Left lobe of liver (tissue), 2 donors: Measurements from ENCODE around the gene TMC1. TPM values are rescaled to one million over a fixed set of nuclear protein-coding genes. Genes with fewer than 3 reads are reported as not detected.
"Not testable (repeated sequence)": the region's sequence is repeated elsewhere in the genome, so short reads cannot be mapped to it uniquely, and the experiment has no call there.

ENCODE experiments used
- ATAC-seq: fragments of 200-7000 bp; cut with Tn5 transposase; one replicate; pipeline ENCODE4 v1.9.1; 2020; ENCODE audit warnings: mild to moderate bottlenecking, moderate library complexity
- DNase-seq: peaks from one replicate; pipeline ENCODE4 v3.0.0-alpha.2; 2020; ENCODE audit warnings: low spot score
- total RNA-seq: library from RNA; stranded (reverse); gene quantifications from one replicate; pipeline ENCODE4 v1.2.1, GENCODE V29; 2021
- donor health status: DM: no; HTN: no; CAD: no; lungs with moderate emphysema.
- donor health status: DM: no; HTN: yes; CAD: no.

Gene TMC1
- total RNA-seq, 1 donor from 2014 or later, result 0.18 TPM

DNA sequence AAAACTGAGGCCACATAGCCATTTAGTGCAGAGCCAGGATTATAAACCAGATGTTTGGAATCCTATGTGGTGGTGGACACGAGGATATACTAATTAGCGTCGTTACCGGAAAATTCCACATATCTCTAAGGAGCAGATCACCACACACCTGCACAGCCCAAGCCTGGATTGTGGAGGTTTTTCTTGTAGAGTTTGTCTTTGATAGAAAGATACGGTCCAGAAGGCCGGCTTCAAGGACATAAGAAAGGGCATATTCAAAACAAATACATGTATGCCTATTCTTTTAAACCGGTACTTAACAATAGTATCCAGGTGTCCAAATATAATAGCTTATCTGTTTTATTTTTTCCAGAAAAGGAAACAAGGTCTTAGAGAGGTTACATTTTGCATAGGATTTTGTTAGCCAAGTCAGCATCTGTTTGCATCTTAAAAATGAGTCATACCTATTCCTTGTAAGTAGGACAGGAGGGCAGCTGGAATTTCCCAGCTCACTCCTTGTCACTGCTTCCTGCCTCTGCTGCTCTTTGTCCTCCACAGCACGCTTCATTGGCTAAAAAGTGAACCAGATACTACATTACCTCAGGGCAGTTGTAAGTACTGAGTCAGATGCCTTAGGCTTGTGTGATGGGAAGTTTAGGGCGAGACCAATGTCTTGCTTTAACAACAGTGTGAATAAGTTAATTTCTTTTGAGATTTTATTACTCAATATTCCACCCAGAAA lies 3.6 kb downstream of the TMC1 start:
- ATAC-seq (no peak), DNase-seq (no peak)

DNA sequence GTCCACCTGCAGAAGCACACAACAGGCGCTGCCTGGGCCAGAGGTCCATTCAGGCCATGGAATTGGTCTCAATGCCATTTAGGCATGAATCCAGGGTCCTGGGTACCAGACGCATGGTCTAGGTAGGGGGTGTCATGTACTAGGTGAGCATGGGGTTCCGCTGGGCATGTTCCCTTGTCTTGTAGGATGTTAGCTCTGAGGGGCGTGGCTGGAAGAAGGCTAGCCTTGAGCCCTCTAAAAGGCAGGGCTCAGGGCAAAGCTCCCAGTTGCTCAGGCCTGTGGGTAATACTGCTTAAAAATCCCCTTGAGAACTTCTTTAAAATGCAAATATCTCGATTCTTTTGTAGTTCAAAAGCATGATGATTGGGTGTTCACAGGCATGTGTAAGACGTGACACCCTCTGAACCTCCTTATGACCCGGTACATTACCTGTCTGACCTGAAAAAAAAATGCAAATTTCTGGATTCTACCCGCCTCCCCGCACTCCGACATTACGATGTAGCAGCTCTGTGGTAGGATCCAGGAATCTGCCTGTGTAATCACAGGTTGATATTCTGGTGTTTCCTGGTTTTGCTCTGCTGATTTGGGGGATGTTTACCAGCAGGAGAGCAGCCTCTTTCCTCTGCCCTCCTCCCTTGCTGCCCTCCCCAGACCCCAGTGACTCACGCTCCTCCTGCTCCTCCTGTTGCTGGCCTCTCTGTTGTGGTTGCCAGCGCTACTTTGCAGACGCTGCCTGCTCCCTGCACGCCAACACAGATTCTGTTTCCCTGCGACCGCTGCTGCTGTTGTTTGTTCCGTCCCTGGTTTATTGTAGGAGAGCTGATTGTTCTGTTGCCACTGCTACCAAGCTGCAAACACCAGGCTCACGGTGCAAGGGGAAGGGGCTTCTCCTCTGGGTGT lies 5.7 kb downstream of the TMC1 start:
- peak; percentile 61 for ATAC-seq
- no peak for DNase-seq

DNA sequence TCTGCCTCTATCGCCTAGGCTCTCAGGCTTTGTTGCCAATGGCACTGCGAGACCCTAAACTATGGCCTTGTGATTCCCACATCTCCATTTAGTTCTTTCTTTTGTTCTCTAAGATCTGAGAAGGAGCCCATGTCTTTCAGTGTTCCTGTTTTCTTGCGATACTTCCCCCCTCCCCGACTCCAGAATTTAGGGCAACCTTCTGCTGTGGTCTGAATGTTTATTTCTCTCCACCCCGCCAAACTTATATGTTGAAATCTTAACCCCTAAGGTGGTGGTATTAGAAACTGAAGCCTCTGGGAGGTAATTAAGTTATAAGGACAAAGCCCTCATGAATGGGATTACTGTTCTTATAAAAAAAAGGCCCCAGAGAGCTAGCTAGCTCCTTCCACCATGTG lies 6.4 kb downstream of the TMC1 start:
- no peak for DNase-seq
- ATAC-seq, result no peak

DNA sequence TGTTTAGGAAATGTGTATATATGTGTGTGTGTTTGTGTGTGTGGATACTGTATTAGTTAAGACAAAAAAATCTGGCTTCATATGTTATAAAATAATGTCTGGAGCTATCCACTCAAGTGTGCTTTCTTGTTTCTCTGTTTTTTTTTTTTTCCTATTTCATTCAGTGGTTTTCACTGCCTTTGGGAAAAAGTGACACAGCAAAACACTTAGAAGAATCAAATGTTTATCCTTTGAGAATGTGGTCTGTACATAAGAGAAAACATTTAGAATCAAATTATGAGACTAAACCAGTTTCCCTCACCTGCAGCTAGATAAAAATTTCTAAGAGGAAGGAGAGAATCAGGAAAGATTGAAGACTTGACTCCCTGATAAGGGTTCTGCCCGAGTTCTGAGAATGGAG lies 8.1 kb downstream of the TMC1 start:
- no peak for DNase-seq
- no peak for ATAC-seq

GRCh38 chr9:72533322-72533721 lies 11.9 kb downstream of the TMC1 start:
- ATAC-seq (no peak), DNase-seq (no peak)

DNA sequence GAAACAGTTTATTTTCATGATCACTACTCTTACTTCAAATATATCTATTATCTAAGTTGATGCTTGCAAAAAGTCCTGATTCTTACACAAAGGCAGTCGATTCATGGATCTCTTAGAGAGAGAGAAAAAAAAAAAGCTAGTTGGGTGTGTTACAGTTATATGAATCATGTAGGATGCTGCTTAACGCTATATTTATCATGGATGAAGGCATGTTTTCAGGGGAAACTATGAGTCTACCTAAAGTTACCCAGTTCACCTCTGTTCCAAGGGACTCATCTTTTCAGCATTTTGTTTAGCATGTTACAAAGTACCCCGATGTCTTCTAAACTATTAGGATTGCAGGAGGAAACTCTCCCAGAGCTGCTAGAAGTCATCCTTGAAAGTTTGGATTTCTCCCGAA lies 13.5 kb downstream of the TMC1 start:
- no peak for ATAC-seq
- no peak for DNase-seq

GRCh38 chr9:72537011-72537545 lies 15.7 kb downstream of the TMC1 start:
- DNase-seq (no peak), ATAC-seq (no peak)

DNA sequence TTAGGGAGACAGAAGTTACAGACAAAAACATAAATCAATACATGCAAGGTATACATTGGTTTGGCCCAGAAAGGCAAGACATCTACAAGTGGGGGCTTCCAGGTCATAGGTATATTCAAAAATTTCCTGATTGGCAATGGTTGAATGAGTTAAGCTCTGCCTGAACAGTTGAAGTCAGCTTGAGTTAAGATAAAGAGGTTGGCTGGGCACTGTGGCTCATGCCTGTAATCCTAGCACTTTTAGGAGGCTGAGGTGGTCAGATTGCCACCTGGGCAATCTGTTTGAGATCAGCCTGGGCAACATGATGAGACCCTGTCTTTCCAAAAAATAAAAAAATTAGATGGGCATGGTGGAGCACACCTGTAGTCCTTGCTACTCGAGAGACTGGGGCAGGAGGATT lies 16.3 kb downstream of the TMC1 start:
- DNase-seq (no peak), ATAC-seq (no peak)

DNA sequence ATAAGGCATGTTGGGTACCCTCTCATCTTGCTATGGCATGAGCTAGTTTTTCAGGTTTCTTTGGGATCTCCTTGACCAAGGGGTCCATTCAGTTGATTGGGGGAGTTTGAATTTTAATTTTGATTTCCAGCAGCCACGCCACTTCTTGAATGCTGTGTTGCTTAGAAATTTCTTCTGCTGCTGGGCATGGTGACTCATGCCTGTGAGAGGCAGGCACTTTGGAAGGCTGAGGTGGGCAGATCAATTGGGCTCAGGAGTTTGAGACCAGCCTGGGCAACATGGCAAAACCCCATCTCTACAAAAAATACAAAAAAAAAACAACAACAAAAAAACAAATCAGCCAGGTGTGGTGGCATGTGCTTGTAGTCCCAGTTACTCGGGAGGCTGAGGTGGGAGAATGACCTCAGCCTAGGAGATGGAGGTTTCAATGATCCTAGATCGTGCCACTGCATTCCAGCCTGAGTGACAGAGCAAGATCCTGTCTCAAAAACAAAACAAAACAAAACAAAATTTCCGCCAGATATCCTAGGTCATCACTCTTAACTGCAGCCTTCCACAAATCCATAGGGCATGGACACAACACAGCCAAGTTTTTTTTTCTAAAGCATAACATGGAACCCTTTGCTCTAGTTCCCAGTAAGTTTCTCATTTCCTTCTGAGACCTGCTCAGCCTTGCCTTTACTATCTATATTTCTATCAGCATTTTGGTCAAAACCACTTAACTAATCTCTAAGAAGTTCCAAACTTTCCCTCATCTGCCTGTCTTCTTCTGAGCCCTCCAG lies 17.7 kb downstream of the TMC1 start:
- no peak for DNase-seq

DNA sequence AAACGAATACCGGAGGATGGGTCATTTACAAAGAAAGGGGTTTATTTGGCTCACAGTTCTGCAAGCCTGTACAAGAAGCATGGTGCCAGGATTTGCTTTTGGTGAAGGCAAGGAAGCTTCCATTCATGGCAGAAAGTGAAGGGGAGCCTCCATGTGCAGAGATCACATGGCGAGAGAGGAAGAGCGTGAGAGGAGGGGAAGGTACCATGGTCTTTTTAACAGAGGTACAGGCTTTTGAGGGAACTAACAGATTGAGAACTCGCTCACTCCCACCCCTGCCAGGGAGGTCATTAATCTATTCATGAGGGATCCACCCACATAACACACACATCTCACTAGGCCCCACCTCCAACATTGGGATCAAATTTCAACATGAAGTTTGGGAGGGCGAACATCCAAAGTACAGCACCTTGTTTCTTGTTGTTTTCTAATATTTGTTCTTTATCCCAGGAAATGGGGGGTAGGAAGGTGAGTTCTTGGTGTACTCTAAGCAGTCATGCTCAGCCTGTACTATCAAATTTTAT lies 18.5 kb downstream of the TMC1 start:
- DNase-seq (no peak), ATAC-seq (peak; percentile 86)

More for the DNA sequence above, 17.7 kb downstream of the TMC1 start:
- no peak for ATAC-seq

- ATAC-seq (peak; percentile 63), DNase-seq (no peak)
Observed at GRCh38 chr9:72540348-72540873, 19.0 kb downstream of the TMC1 start.

- not testable (repeated sequence) for ATAC-seq, DNase-seq
Observed at GRCh38 chr9:72542537-72542833, 21.1 kb downstream of the TMC1 start.

GRCh38 chr9:72542917-72543316 lies 21.5 kb downstream of the TMC1 start:
- ATAC-seq (no peak), DNase-seq (no peak)

DNA sequence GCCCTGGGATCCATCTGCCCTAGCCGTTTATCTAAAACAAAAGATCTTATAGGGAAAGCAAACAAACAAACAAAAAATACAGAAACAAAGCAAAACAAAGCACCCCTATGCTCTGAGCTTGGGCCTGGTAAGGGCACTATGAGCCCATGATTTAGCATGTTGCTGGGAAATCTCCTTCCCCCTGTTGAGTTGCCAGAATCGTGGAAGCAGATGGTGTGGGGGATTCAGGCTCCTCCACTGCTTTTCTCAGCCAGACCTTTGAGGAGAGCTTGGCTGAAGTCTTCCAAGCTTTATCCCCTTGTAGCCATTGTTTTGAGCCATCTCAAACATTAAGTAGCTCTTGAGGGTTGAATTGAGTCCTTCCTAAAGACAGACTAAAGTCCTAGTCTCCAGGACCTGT lies 29.9 kb downstream of the TMC1 start:
- DNase-seq, result no peak
- no peak for ATAC-seq

DNA sequence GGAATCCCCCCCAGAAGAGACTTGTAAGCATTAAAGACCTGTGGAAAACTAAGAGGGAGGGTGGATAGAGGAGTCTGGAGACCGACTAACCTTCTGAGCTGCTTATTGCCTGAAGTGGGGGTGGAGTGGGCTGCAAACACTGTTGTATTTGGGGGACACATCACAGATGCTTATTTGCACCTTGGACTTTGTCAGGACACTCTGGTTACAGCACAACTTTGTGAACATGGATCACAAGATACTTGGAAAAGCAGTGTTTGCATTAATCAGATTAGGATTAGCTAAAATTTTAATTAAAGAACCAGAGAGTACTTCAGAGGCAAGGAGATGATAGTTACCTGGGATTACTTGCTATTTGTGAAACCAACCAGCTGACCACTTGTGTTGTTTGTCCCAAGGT lies 30.9 kb downstream of the TMC1 start:
- DNase-seq, result no peak
- ATAC-seq, result peak; percentile 36

GRCh38 chr9:72554221-72554641 lies 32.8 kb downstream of the TMC1 start:
- no peak for DNase-seq

DNA sequence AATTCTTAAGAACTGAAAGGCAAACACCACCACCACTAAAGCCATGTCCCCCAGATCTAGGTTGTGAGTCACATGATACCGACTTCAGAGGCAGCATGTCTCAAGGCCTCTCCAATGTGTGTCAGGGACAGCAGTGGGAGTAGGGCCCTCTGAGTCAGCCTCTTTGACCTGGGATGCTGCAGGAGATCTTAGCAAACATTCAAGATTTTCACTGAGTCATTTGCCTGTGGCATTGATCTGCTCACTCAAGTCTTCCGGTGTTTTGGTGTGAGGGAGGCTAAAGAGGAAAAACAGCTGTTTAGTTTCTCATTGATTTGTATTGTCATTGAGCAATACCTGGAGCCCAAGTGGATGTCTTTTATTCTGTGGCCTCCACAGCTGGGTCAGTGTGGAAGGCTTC lies 36.1 kb downstream of the TMC1 start:
- DNase-seq (no peak), ATAC-seq (peak; percentile 34)

More at GRCh38 chr9:72554221-72554641, 32.8 kb downstream of the TMC1 start:
- ATAC-seq, result peak; percentile 86

DNA sequence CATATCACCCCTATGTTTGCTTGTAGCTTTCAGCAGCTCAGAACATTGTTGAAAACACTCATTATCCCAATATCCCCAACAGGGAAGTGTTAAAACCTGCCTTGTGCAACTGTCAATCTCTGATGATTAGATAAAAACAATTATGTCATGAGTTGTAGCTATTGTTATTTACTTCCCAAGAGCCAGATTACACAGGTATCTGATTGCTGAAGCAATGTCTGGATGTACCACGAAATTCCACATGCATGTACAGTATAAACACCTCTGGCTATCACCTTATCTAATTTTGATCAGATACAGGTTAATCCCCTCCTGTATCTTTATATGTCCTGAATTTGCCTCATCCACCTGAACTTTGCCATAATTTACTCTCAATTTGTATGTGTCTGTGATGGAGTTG lies 38.7 kb downstream of the TMC1 start:
- no peak for DNase-seq
- ATAC-seq, result no peak

DNA sequence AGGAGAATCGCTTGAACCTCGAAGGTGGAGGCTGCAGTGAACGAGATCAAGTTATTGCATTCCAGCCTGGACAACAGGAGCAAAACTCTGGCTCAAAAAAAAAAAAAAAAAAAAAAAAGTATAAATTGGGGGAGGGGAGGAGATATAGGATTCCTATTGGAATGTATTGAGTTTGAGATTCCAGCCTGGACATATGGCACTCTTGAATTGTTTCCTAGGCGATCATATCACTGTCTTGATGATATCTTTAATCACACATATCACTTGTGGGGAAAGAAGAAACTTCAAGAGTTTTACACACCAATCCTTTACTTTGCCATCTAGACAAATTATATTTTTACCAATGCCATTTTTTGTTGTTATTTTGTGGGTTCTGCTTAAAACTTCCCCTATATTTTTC lies 42.4 kb downstream of the TMC1 start:
- no peak for DNase-seq
- no peak for ATAC-seq

GRCh38 chr9:72564479-72565281 lies 43.3 kb downstream of the TMC1 start:
- DNase-seq, result no peak
- peak; percentile 97 for ATAC-seq
